HG03064 (cell line): Measurements from ENCODE around the gene TIPIN.
"Not testable (repeated sequence)": the region's sequence is repeated elsewhere in the genome, so short reads cannot be mapped to it uniquely, and the experiment has no call there.

ENCODE experiments used
- ATAC-seq: cut with Tn5 transposase; IDR thresholded peaks from one replicate; pipeline ENCODE4 v1.9.1; 2021; ENCODE audit warnings: low read depth; ENCODE audit not compliant: unreplicated experiment

TIPIN gene

GRCh38 chr15:66356359-66357236 is at the start of gene TIPIN:
TSS of gene TIPIN (minus strand) at chr15:66356685. CDS start at chr15:66352947, 3,738 bp downstream.
- ATAC-seq, result peak; percentile 83

GRCh38 chr15:66405615-66406014 is 49.1 kb upstream of the TIPIN start:
- no peak for ATAC-seq

GRCh38 chr15:66405007-66405406 is 48.5 kb upstream of the TIPIN start:
- ATAC-seq, result no peak

- ATAC-seq, result no peak
These were observed 48.0 kb upstream of the TIPIN start for GRCh38 chr15:66404532-66404931.

GRCh38 chr15:66404122-66404521 is 47.6 kb upstream of the TIPIN start:
- no peak for ATAC-seq

- ATAC-seq, result no peak
These were observed 46.8 kb upstream of the TIPIN start for GRCh38 chr15:66403323-66403722.

- no peak for ATAC-seq
These were observed 46.3 kb upstream of the TIPIN start for GRCh38 chr15:66402761-66403284.

- no peak for ATAC-seq
These were observed 44.9 kb upstream of the TIPIN start for GRCh38 chr15:66401130-66402021.

- no peak for ATAC-seq
These were observed 43.9 kb upstream of the TIPIN start for GRCh38 chr15:66400351-66400774.

GRCh38 chr15:66399276-66399675 is 42.8 kb upstream of the TIPIN start:
- ATAC-seq, result no peak

- ATAC-seq, result no peak
These were observed 38.4 kb upstream of the TIPIN start for GRCh38 chr15:66394915-66395314.

- no peak for ATAC-seq
These were observed 38.0 kb upstream of the TIPIN start for GRCh38 chr15:66394472-66394871.

GRCh38 chr15:66393037-66393436 is 36.6 kb upstream of the TIPIN start:
- ATAC-seq, result not testable (repeated sequence)

GRCh38 chr15:66390678-66391077 is 34.2 kb upstream of the TIPIN start:
- no peak for ATAC-seq

GRCh38 chr15:66389859-66390381 is 33.4 kb upstream of the TIPIN start:
- no peak for ATAC-seq

- ATAC-seq, result no peak
These were observed 32.8 kb upstream of the TIPIN start for GRCh38 chr15:66389098-66389858.

GRCh38 chr15:66388576-66388975 is 32.1 kb upstream of the TIPIN start:
- ATAC-seq, result no peak

GRCh38 chr15:66388043-66388363 is 31.5 kb upstream of the TIPIN start:
- no peak for ATAC-seq

GRCh38 chr15:66387163-66388042 is 30.9 kb upstream of the TIPIN start:
- no peak for ATAC-seq
